ENCODE measurements around the gene RNF212B.

RNF212B gene

DNA sequence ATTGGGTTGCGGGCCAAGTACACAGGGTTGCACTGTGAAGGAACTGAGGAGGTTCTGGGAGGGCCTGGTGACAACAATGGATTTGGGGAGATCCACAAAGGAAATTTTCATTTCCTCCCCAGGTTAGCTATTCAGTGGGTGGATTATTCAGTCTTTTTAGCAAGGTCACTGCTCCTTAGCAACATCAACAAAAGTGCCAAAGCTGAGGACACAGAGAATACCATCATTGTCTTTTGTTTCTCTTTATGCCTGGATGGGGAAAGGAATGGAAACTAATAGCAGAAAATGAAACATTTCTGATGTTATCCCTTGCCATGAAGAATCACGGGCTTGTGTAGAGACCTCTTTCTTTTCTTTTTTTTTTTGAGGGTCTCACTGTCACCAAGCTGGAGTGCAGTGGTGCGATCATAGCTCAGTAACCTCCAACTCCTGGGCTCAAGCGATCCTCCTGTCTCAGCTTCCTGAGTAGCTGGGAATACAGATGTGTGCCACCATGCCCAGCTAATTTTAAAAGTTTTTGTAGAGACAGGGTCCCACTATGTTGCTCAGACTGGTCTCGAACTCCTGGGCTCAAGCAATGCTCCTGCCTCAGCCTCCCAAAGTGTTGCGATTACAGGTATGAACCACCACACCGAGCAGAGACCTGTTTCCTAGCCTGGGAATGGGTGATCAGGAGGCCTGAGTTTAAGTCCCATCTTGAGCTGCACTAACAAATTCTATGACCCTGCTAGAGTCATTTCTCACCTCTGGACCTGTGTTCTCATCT is 58.5 kb downstream of the RNF212B start:
- no peak for DNase-seq (ENCODE audit: low read depth)

DNA sequence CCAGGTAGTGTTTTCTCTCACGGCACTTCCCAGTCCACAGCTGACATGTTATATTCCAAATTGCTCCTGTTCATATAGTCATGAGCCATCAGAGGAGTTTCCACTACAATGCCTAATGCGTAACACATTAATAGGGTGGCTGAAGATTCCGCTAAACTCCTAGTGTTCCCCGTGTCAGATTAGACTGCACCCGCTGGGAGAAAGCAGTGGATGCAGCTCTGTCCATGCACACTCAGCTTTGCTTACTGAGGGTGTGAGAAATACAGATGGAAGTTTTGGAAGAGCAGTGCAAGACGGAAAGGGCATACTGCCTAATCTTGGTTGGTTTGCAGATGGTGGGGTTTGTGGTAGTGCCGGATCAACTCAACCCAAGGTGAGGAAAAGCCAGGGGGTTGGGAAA is 59.4 kb downstream of the RNF212B start:
- no peak for DNase-seq (ENCODE audit: low read depth)

DNA sequence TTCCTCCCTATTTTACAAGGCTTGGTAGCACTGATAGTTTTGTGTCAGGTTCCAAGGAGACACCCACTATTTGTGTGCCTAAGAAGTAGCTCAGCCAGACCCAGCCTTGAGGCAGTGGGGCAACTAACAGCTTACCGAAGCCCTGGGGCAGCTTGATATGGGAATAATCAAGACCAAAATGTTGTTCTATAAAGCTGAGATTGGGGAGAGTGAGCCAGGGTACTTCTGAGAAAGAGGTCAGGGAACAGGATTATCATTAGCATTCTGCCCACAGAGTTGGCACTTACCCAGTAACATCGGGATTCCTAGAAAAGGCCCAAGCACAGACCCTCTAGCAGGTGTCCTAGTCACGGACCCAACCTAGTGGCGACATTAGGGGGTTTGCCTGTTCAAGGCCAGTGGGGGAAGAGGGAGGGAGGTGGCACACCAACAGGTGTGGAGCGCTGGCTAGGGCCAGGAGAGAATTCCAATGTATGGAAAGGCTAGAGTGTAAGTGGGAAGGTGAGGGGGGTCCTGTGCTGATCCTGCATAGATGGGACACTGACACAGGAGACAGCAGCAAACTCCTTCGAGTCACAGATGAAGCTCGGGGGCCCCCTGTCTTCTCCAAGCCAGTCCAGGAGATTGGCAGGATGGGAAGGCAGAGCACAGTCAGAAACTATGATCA is 60.0 kb downstream of the RNF212B start:
- DNase-seq (ENCODE audit: low read depth), result no peak

DNA sequence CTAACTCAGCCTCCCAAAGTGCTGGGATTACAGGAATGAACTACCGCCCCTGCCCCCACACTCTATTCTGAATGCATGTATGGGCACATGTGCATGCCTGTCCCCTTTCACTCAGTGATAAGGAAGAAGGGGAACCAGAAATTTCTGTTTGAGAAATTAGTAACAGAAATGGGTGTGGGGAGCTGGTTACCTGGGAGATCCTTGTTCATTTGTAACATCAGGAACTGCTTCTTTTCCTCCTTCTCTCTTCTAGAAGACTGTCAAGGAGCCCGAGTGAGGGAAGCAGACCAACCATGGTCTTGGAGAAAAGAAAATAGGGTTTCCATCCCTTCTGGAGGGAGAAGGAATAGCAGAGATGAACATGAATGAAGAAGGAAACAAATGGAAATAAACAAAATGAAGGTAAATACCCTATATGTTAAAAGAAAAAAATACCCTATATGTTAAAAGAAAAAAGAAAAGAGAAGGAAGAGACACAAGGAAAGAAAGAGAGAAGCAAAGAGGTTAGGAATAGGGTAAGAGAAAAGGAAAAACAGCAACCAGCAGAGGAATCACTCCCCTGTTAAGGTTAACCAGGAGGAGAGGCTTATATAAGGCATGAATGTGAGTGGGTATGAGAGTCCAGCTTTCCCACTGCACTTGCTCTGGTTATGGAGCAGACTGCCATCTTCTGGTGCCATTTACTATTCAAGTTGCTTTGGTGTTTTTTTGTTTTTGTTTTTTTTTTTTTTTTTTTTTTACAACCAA is 61.6 kb downstream of the RNF212B start:
- peak; percentile 62 for DNase-seq (ENCODE audit: low read depth)

DNA sequence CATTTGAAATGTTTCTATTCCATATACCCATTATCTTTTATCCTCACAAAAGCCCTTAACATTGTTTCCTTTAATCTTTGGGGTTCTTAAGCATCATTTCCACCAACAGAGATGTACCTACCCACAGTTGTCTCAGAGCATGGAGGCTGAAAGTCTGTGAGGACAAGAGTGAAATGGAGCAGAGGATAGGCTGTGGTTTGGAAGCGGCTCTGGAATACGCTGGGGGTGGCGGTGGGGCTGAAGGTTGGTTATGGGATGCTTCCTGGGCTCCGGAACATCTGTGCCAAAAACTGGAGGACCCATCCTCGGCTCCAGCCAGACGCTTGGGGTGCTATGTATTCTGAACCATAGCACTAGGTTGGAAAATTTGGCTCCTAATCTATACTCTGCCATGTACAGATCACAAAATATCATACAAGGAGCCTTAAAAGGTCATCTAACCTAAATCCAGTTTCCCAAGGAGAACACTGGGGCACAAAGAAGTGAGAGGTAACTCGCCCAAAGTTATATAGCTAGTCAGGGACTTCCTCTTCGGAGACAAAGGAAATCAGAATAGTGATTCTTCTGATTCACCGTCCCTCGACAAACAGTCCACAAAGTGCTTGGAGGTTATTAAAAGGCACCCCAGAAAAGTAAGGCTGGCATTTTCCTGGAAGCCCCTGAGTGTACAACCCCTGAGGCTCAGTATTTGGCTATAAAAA is 62.4 kb downstream of the RNF212B start:
- DNase-seq (ENCODE audit: low read depth), result no peak

DNA sequence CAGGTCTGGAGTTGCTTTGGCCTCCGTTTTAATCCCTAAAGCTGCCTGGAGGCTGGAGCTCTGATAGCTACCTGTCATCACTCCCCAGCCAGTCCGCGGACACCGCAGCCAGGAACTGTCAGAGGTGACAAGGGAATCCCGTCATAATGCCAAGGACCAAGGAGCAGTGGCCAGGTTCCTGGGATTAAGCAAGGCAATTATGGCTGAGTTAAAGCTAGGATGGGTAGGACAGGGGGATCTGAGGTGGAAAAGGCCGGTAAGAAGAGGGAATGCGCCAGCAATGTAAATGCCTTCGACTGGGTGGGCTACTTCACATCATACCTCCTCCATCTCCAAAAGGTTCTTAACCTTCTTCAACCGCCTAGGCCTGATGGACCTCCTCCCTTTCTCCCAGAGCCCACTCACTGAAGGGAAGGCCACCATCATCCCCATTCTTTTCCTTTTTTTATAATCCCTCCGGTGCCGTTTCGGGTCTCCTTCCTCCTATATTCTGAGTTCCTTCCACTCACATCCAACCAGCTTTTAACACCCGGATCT is 63.0 kb downstream of the RNF212B start:
- peak; percentile 31 for DNase-seq (ENCODE audit: low read depth)

DNA sequence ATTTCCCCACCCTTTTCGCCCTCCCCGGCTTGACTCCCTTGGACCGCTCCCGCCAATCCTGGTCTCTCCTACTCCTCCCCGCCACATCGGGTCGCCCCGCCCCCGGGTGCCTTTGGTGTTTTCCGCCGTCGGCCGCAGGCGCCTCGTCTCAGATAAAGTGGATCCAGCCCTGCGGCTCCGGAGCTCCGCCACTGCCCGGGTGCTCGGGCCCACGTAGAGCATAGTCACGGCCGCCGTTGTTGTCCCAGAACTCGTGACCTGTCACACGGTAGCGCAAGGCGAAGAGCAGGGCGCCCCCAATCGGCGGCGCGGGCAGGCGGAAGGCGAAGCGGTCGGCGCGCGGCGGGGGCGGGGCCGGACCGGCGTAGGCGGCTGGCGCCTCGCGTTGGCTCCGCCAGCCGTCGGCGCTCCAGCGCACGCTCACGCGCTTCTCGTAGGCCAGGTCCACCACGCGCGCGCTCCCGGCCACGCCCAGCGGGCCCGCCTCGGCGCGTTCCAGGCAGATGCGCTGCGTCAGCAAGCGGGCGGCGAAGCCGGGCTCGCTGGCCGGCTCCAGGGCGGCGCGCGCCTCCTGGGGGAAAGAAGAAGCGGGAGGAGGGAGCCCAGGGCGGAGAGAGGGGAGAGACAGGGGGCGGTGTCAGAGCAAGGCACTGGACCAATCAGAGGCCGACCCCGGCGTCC is 63.7 kb downstream of the RNF212B start:
- peak; percentile 98 for DNase-seq (ENCODE audit: low read depth)

DNA sequence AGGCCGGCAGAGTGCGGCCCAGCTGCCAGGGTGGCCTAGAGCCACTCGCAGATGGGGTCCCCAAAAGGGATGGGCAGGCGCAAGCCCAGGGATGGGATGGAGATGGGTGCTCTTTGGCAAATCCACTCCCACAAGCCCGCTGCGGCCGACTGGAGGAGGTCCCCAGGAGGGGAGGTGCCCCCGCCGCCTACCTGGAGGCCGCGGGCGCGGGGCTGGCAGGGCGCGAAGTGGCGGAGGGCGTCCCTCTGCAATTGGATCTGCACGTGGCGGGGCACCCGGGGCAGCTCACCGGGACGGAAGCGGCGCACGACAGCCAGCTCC is 64.2 kb downstream of the RNF212B start:
- no peak for DNase-seq (ENCODE audit: low read depth)

DNA sequence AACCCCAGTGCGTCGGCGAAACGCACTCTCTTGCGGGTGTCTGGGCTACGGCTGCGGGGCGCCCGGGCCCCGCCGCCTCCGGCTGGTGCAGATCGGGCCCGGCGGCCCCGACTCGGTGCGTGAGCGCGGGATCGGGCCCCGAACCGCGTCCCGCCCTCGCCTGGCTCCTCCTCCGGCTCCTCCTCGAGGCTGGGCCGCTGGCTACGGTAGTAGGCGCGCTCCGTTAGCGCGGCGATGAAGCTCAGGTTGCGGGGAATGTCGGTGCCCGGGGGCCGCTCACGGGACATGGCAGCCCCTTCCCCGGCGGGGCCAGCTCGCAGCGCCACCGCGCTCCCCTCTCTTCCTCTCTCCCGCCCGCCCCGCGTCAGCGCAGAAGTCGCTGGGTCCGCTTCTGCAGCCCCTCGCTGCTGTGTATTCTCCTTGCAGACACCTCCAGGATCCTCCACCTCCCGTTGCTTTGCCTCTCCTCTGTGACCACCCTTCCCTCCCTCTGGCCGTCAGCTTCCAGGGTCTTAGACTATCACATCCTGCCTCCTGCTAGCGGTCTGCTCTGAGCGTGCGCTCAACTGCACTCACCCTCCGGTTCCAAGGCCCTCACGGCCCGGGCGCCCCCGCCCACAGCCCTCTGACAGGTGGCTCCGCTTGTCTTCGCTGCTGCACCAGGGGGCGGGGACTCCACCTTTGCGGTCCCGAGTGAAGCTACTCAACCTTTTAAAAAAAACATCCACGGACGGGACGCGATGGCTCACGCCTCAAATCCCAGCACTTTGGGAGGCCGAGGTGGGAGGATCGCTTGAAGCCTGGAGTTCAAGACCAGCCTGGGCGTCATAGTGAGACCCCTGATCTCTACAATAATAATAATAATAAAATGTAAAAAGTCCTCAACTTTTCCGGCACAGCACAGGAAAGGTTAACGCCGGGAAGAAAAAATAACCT is 64.8 kb downstream of the RNF212B start, which contains the start of gene PPP1R3E:
TSS of gene PPP1R3E (minus strand) at position 570 of the 936 bp plus-strand sequence. CDS start at position 287, 283 bp downstream.
- peak; percentile 62 for DNase-seq (ENCODE audit: low read depth)

DNA sequence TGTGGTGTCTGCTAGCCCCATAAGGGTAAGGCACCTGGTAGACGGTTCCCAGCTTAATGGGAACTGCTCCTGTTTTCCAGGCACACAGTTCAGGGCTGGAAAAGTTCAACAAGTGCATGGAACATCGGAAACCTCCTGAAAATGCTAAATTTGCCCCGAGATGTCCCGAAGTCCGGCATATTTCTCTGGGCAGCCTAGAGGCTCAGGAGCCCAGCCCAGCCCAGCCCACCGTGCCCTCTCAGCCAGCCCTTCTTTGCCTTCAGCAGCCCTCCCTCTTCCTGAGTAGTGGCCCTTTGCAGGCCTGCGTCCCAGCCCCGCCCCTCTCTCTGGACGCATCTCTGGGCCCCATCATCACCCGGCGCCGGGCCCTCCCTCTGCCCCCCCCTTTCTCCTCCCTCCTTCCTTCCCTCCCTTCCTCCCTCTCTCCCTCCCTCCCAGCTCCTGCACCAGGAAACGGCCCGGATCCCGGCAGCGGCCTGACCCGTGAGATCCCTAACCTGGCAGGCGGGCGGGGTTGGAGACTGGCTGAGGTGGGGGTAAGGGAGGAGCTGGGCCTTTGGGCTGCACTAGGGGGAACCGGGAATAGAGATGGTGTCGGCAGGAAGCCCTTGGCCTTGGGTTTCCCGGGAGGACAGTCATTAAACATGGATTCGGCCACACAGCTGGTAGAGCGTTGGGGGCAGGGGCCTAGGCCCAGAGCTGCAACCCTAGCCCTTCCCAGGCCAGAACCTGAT is 68.8 kb downstream of the RNF212B start, which contains the start of gene BCL2L2:
TSS of gene BCL2L2 (plus strand) at position 422 of the 734 bp plus-strand sequence. CDS start 935 bp downstream, outside the sequence.
- DNase-seq (ENCODE audit: low read depth), result peak; percentile 93

DNA sequence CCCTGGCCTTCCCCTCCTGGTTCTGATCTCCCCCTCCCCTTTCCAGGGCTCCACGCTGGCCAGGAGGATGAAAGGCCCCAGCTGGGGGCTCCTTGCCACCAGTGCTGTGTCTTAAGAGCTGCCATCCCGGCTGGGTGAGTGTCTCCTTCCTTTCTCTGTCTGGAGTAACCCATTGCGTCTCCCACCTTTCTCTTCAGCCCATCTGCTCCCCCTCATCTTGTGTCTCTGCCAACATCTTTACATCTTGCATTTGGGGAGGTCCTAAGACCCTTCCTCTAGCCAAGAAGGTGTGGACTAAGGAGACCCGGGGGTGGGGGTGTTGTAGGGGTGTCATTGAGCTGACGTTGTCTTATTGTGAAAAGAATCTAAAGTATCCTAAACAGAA is 69.4 kb downstream of the RNF212B start:
- no peak for DNase-seq (ENCODE audit: low read depth)

DNA sequence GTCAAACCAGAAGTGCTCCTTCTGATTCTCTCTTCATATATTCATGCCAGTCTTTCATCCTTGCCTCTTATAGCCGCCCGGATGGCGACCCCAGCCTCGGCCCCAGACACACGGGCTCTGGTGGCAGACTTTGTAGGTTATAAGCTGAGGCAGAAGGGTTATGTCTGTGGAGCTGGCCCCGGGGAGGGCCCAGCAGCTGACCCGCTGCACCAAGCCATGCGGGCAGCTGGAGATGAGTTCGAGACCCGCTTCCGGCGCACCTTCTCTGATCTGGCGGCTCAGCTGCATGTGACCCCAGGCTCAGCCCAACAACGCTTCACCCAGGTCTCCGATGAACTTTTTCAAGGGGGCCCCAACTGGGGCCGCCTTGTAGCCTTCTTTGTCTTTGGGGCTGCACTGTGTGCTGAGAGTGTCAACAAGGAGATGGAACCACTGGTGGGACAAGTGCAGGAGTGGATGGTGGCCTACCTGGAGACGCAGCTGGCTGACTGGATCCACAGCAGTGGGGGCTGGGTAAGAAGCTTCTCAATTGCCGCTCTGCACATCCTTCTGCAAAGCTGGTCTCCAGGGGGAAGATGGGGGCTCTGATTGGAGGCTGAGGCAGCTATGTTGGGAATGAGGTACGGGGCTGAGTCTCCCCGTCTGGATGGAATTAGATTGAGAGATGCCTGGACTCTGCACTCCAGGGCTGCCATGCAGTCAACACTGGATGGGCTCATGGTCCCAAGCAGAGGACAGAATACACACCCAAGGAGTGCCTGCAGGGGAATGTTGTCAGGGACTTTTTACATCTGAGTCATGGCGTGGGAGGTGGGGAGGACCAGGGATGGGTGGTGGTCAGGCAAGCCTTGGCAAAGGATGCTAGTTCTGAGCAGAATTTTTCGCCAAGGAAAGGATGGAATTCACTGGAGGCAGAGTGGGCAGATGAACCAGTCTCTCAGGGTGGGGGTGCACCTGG is 70.2 kb downstream of the RNF212B start:
- DNase-seq (ENCODE audit: low read depth), result peak; percentile 45

DNA sequence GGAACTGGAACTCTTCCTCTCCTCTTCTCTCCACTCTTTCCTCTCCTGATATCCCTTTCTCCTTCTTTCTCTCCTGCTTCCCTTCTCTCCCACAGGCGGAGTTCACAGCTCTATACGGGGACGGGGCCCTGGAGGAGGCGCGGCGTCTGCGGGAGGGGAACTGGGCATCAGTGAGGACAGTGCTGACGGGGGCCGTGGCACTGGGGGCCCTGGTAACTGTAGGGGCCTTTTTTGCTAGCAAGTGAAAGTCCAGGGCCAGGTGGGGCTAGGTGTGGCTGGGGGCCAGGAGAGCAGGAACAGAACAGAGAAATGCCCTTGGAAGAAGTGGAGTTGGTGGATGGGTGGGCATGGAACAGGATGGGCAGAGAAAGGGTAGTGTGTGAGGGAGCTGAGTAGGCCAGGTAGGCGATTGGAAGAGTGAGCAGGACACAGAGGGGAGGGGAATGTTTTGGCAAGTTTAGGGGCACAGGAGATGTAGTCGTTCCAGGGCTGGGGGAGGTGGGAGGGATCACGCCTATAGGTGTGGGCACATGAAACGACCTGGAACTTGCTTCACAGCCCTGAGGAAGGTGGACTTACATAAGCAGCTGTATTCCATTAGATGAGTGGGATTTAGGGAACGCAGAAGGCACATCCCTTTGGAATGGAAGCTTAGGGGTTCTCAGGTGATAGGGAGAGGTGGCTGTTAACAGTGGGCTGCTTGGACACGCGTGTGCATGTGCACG is 71.1 kb downstream of the RNF212B start:
- no peak for DNase-seq (ENCODE audit: low read depth)

DNA sequence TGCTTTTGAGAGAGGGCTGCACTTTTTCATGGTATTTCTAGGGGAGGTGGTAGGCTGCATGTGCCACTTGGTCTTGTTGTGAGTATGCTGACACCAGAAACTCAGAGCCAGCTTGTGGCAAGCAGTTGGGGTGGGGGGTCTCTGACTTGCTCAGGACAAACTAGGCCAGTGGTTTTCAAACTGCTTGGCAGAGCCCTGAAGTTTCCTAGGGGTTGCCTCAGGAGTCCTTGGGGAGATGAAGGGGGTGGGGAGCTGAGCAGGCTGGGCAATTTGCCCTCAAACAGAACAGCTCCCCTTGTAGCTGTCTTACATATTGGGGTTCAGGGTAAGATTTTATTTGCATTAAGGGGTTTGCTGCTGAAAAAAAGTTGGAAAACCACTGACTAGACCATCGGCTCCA is 72.8 kb downstream of the RNF212B start:
- no peak for DNase-seq (ENCODE audit: low read depth)

DNA sequence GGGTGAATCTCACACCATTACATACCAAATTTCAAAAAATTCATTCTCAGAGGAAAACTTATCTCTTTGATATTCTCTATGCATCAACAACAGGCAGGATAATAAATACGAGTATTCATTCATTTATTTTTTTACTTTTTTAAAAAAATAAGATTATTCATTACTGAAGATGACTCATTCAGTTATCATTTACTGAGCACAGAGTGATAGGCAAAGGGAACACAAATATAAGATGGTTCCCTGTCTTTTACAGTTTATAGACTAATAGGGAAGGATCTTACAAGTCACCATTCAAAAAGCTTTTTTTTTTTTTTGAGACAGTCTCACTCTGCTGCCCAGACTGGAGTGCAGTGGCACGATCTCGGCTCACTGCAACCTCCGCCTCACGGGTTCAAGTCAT is 78.6 kb downstream of the RNF212B start:
- no peak for DNase-seq (ENCODE audit: low read depth)

DNA sequence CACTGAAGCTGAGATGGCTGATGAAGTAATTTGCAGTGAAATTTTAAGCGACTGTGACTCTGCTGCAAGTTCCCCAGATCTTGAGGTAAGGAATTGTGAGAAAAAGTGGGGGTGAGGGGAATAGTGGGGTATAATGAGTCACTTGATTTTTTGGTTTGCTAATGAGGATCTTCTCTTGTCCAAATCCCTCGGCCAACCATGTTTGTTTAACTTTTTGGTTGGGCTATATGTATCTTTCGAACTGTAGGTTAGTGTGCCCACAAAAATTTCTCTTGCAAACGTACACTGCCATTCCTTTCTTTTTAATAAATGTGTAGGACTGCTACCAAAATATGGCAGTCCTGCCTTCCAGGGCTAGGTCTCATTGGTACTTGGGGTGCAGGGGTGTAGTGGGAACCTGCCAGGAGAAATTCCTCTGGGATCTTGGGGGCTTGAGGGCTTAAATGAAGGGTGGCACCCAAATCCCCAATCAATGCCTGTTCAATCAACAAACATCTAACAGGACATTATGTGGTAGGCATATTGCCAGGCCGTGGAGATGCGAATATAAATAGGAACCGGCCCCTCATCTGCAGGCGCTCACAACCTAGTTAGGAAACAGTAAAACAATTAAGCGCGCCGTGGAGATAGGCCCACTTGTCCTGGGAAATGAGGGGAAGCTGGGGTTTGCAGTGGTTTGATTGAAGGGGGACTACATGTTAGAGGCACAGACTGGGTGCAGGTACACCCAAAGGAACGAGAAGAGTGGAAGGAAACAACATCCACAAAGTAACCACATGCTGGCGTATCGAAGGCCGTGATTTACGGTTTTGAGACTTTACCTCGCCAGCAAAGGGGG is 82.2 kb downstream of the RNF212B start:
- no peak for DNase-seq (ENCODE audit: low read depth)

Measured in EH (cell line).